Inflammatory macrophage treated with lipopolysaccharide for 4 hours (primary cell): ENCODE results near the gene CHMP1A.
"Not testable (repeated sequence)": the region's sequence is repeated elsewhere in the genome, so short reads cannot be mapped to it uniquely, and the experiment has no call there.

ENCODE experiments used
- DNase-seq: peaks from one replicate; pipeline ENCODE4 v3.0.0-alpha.2; 2020

CHMP1A gene

GRCh38 chr16:89691986-89692569 is 34.6 kb upstream of the CHMP1A start:
- DNase-seq = no peak

GRCh38 chr16:89691231-89691985 is 33.9 kb upstream of the CHMP1A start:
- DNase-seq = no peak

- no peak for DNase-seq
Measured at GRCh38 chr16:89690392-89690901, 32.9 kb upstream of the CHMP1A start.

GRCh38 chr16:89689621-89690020 is 32.1 kb upstream of the CHMP1A start:
- DNase-seq = not testable (repeated sequence)

- DNase-seq = no peak
Measured at GRCh38 chr16:89689142-89689541, 31.6 kb upstream of the CHMP1A start.

GRCh38 chr16:89688395-89688794 is 30.9 kb upstream of the CHMP1A start:
- DNase-seq = no peak

GRCh38 chr16:89687092-89687940 is 29.8 kb upstream of the CHMP1A start:
- no peak for DNase-seq

- peak; percentile 88 for DNase-seq
Measured at GRCh38 chr16:89686520-89687091, 29.1 kb upstream of the CHMP1A start, which contains the start of gene CDK10. Gene CDK10, plus strand, starts transcription at chr16:89686689. Its CDS starts 22 bp downstream, at chr16:89686711.

GRCh38 chr16:89685916-89686315 is 28.4 kb upstream of the CHMP1A start:
- no peak for DNase-seq

GRCh38 chr16:89678258-89678657 is 20.8 kb upstream of the CHMP1A start:
- DNase-seq = no peak

GRCh38 chr16:89672177-89672941 is 14.9 kb upstream of the CHMP1A start:
- no peak for DNase-seq

GRCh38 chr16:89671565-89671964 is 14.1 kb upstream of the CHMP1A start:
- not testable (repeated sequence) for DNase-seq

GRCh38 chr16:89670496-89671431 is 13.3 kb upstream of the CHMP1A start:
- peak; percentile 18 for DNase-seq

GRCh38 chr16:89669755-89670154 is 12.2 kb upstream of the CHMP1A start:
- no peak for DNase-seq

- DNase-seq = no peak
Measured at GRCh38 chr16:89668790-89669158, 11.3 kb upstream of the CHMP1A start.

GRCh38 chr16:89667633-89668032 is 10.1 kb upstream of the CHMP1A start:
- DNase-seq = no peak

- not testable (repeated sequence) for DNase-seq
Measured at GRCh38 chr16:89667000-89667399, 9.5 kb upstream of the CHMP1A start.

GRCh38 chr16:89664238-89664637 is 6.7 kb upstream of the CHMP1A start:
- DNase-seq = not testable (repeated sequence)

GRCh38 chr16:89661215-89661614 is 3.7 kb upstream of the CHMP1A start:
- DNase-seq = no peak

- no peak for DNase-seq
Measured at GRCh38 chr16:89660146-89660545, 2.6 kb upstream of the CHMP1A start.
